Brain microvascular endothelial cell (primary cell): ENCODE data around the gene PARP9.
"Not testable (repeated sequence)": the region's sequence is repeated elsewhere in the genome, so short reads cannot be mapped to it uniquely, and the experiment has no call there.

ENCODE experiments used
- DNase-seq: peaks from one replicate; pipeline ENCODE4 v3.0.0-alpha.2; 2020
- H3K27ac ChIP-seq: fragments of 250-450 bp; sonication (Bioruptor Pico); 2 replicates; pipeline ENCODE4 v1.5.1; 2020; ENCODE audit warnings: mild to moderate bottlenecking, moderate library complexity
- H3K27me3 ChIP-seq: fragments of 250-450 bp; sonication (Bioruptor Pico); replicated peaks from 2 replicates; pipeline ENCODE4 v1.5.1; 2020; ENCODE audit warnings: mild to moderate bottlenecking
- H3K36me3 ChIP-seq: fragments of 250-450 bp; sonication (Bioruptor Pico); replicated peaks from 2 replicates; pipeline ENCODE4 v1.5.1; 2020; ENCODE audit warnings: mild to moderate bottlenecking
- H3K4me3 ChIP-seq: 2 replicates; pipeline ENCODE4 v1.5.1; 2011; ENCODE audit warnings: low read depth, mild to moderate bottlenecking, control low read depth, low read length, moderate library complexity
- CTCF ChIP-seq: IDR thresholded peaks from 2 replicates; pipeline ENCODE4 v1.5.1; 2011; ENCODE audit warnings: low read depth, mild to moderate bottlenecking, moderate library complexity, low read length, control low read depth, inconsistent platforms; ENCODE audit errors: missing control alignments
- in situ Hi-C: cut with HindIII; loops from 2 replicates; pipeline ENCODE4 v1.10.0; 2017; ENCODE audit warnings: low sequenced_read_pairs, low pct_ligation_motif_present

The PARP9 gene

GRCh38 chr3:122568755-122569154 is 4.7 kb upstream of the PARP9 start:
- TF ChIP-seq CTCF = no peak
- DNase-seq = no peak
- in situ Hi-C loops = no loop called here
- Histone ChIP-seq H3K4me3 (no peak overlapping the region), H3K27me3 (no peaks in the 10 kb centered on the region), H3K36me3 (peaks cover 41% of the 10 kb centered on the region), H3K27ac (no peak overlapping the region)

- H3K4me3 ChIP-seq, in situ Hi-C loops, H3K27ac ChIP-seq, H3K27me3 ChIP-seq, DNase-seq: not testable (repeated sequence)
- peaks cover 41% of the 10 kb centered on the region for H3K36me3 ChIP-seq
Measured at GRCh38 chr3:122568131-122568530, 4.0 kb upstream of the PARP9 start.

GRCh38 chr3:122563717-122564025 is 429 bp downstream of the PARP9 start:
- TF ChIP-seq CTCF = no peak
- in situ Hi-C loops = no loop called here

GRCh38 chr3:122562923-122563716 is 980 bp downstream of the PARP9 start:
- peak overlapping the region; percentile 85 for H3K4me3 ChIP-seq
- peaks cover 14% of the 10 kb centered on the region for H3K36me3 ChIP-seq
- TF ChIP-seq CTCF = no peak
- no peaks in the 10 kb centered on the region for H3K27me3 ChIP-seq
- no peak overlapping the region for H3K27ac ChIP-seq
- in situ Hi-C loops = no loop called here
- DNase-seq = no peak

More at GRCh38 chr3:122563717-122564025, 429 bp downstream of the PARP9 start:
- Histone ChIP-seq H3K4me3 (peak overlapping the region; percentile 85), H3K36me3 (peaks cover 18% of the 10 kb centered on the region), H3K27ac (peak overlapping the region; percentile 91), H3K27me3 (no peaks in the 10 kb centered on the region)
- DNase-seq = no peak

GRCh38 chr3:122560680-122561079 is 3.4 kb downstream of the PARP9 start:
- TF ChIP-seq CTCF = peak; percentile 70
- DNase-seq = peak; percentile 68
- H3K4me3 ChIP-seq = no peak overlapping the region
- in situ Hi-C loops = no loop called here
- H3K27me3 ChIP-seq = no peaks in the 10 kb centered on the region
- no peaks in the 10 kb centered on the region for H3K36me3 ChIP-seq
- H3K27ac ChIP-seq = no peak overlapping the region

GRCh38 chr3:122559906-122560305 is 4.2 kb downstream of the PARP9 start:
- in situ Hi-C loops = no loop called here
- Histone ChIP-seq H3K27ac (no peak overlapping the region), H3K4me3 (no peak overlapping the region), H3K27me3 (no peaks in the 10 kb centered on the region), H3K36me3 (no peaks in the 10 kb centered on the region)
- no peak for TF ChIP-seq CTCF
- no peak for DNase-seq
